ENCODE results near the gene VWC2.
"Not testable (repeated sequence)": the region's sequence is repeated elsewhere in the genome, so short reads cannot be mapped to it uniquely, and the experiment has no call there.

VWC2 gene

GRCh38 chr7:49787980-49788379 is 14.5 kb downstream of the VWC2 start:
- ATAC-seq, result no peak

- no peak for ATAC-seq
These were observed 15.1 kb downstream of the VWC2 start for GRCh38 chr7:49788455-49789059.

GRCh38 chr7:49789736-49790135 is 16.3 kb downstream of the VWC2 start:
- no peak for ATAC-seq

GRCh38 chr7:49790209-49790608 is 16.8 kb downstream of the VWC2 start:
- ATAC-seq, result no peak

- no peak for ATAC-seq
These were observed 17.8 kb downstream of the VWC2 start for GRCh38 chr7:49791088-49791741.

GRCh38 chr7:49797987-49798660 is 24.7 kb downstream of the VWC2 start:
- no peak for ATAC-seq

- no peak for ATAC-seq
These were observed 26.6 kb downstream of the VWC2 start for GRCh38 chr7:49800031-49800430.

- ATAC-seq, result no peak
These were observed 29.2 kb downstream of the VWC2 start for GRCh38 chr7:49802600-49802999.

- no peak for ATAC-seq
These were observed 30.4 kb downstream of the VWC2 start for GRCh38 chr7:49803812-49804211.

- no peak for ATAC-seq
These were observed 32.1 kb downstream of the VWC2 start for GRCh38 chr7:49805371-49806007.

GRCh38 chr7:49812534-49812933 is 39.1 kb downstream of the VWC2 start:
- ATAC-seq, result no peak

- no peak for ATAC-seq
These were observed 43.8 kb downstream of the VWC2 start for GRCh38 chr7:49817279-49817678.

- ATAC-seq, result no peak
These were observed 47.7 kb downstream of the VWC2 start for GRCh38 chr7:49821181-49821580.

- no peak for ATAC-seq
These were observed 49.4 kb downstream of the VWC2 start for GRCh38 chr7:49822856-49823255.

- ATAC-seq, result no peak
These were observed 50.1 kb downstream of the VWC2 start for GRCh38 chr7:49823566-49823965.

GRCh38 chr7:49839863-49840645 is 66.6 kb downstream of the VWC2 start:
- no peak for ATAC-seq

GRCh38 chr7:49840751-49841405 is 67.4 kb downstream of the VWC2 start:
- no peak for ATAC-seq

GRCh38 chr7:49845626-49846025 is 72.2 kb downstream of the VWC2 start:
- no peak for ATAC-seq

- ATAC-seq, result no peak
These were observed 74.9 kb downstream of the VWC2 start for GRCh38 chr7:49848211-49848841.

- ATAC-seq, result no peak
These were observed 77.6 kb downstream of the VWC2 start for GRCh38 chr7:49850921-49851613.

GRCh38 chr7:49851614-49851934 is 78.1 kb downstream of the VWC2 start:
- not testable (repeated sequence) for ATAC-seq
